ENCODE results near the gene HAVCR2.

The HAVCR2 gene

DNA sequence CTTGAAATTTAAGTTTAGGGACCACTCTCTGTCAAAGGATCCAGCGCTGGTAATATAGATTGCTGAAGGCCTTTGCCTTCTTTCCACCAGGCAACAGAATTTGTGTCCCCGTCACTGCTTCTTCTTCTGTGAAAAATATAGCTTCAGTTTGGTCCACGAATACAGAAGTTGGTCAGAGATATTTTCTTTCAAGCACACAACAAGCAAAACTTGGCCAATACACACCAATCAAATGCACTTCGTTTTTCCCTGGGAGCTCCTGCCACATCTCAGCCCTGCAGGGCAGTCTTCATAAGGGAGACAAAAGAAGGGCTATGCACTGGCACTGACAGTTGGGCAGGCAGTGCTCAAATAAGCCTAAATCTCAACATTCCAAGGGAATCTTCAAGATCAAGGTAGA lies 22.9 kb downstream of the HAVCR2 start:
- no peaks in the 10 kb centered on the region for H3K27me3 ChIP-seq (ENCODE audit: control insufficient read depth, low read length)
- H3K9me2 ChIP-seq (replicated peaks; ENCODE audit: control insufficient read depth, low read length), result no peaks in the 10 kb centered on the region
- peaks cover 7% of the 10 kb centered on the region; the same call in 1 of the 2 replicates for H3K4me1 ChIP-seq (ENCODE audit: control insufficient read depth, low read length)
- no peaks in the 10 kb centered on the region for H4K20me1 ChIP-seq (ENCODE audit: control insufficient read depth, insufficient read depth, low read depth, low read length)
- no peaks in the 10 kb centered on the region for H3K79me2 ChIP-seq (ENCODE audit: control insufficient read depth, low read length)
- H3F3A ChIP-seq (ENCODE audit: control insufficient read depth, insufficient read depth), result no peaks in the 10 kb centered on the region
- no peak overlapping the region for H3K4me3 ChIP-seq (ENCODE audit: low read length)
- H3K4me2 ChIP-seq (ENCODE audit: low read length), result no peak overlapping the region
- no peaks in the 10 kb centered on the region for H3K9me3 ChIP-seq (ENCODE audit: control insufficient read depth, insufficient read depth, low read length)
- H3K36me3 ChIP-seq (ENCODE audit: control insufficient read depth, low read length), result no peaks in the 10 kb centered on the region
- TF ChIP-seq EZH2phosphoT487 (IDR thresholded peaks at IDR 0.05; ENCODE audit: borderline replicate concordance, low read length), result no peak
- TF ChIP-seq, protein P1, sequence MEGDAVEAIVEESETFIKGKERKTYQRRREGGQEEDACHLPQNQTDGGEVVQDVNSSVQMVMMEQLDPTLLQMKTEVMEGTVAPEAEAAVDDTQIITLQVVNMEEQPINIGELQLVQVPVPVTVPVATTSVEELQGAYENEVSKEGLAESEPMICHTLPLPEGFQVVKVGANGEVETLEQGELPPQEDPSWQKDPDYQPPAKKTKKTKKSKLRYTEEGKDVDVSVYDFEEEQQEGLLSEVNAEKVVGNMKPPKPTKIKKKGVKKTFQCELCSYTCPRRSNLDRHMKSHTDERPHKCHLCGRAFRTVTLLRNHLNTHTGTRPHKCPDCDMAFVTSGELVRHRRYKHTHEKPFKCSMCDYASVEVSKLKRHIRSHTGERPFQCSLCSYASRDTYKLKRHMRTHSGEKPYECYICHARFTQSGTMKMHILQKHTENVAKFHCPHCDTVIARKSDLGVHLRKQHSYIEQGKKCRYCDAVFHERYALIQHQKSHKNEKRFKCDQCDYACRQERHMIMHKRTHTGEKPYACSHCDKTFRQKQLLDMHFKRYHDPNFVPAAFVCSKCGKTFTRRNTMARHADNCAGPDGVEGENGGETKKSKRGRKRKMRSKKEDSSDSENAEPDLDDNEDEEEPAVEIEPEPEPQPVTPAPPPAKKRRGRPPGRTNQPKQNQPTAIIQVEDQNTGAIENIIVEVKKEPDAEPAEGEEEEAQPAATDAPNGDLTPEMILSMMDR (IDR thresholded peaks at IDR 0.05; ENCODE audit: low read depth, low read length, poor library complexity, severe bottlenecking), result no peak
- no peak overlapping the region for H3K27ac ChIP-seq (ENCODE audit: low read depth, low read length)

GRCh38 chr5:157080286-157080685 lies 28.6 kb downstream of the HAVCR2 start:
- Histone ChIP-seq H3F3A (ENCODE audit: control insufficient read depth, insufficient read depth) (no peaks in the 10 kb centered on the region), H3K9me2 (replicated peaks; ENCODE audit: control insufficient read depth, low read length) (no peaks in the 10 kb centered on the region), H3K27me3 (ENCODE audit: control insufficient read depth, low read length) (no peaks in the 10 kb centered on the region), H3K4me2 (ENCODE audit: low read length) (no peak overlapping the region), H3K79me2 (ENCODE audit: control insufficient read depth, low read length) (no peaks in the 10 kb centered on the region), H4K20me1 (ENCODE audit: control insufficient read depth, insufficient read depth, low read depth, low read length) (no peaks in the 10 kb centered on the region), H3K4me3 (ENCODE audit: low read length) (no peak overlapping the region), H3K9me3 (ENCODE audit: control insufficient read depth, insufficient read depth, low read length) (no peaks in the 10 kb centered on the region), H3K4me1 (ENCODE audit: control insufficient read depth, low read length) (peaks cover 12% of the 10 kb centered on the region), H3K36me3 (ENCODE audit: control insufficient read depth, low read length) (no peaks in the 10 kb centered on the region), H3K27ac (ENCODE audit: low read depth, low read length) (no peak overlapping the region)
- TF ChIP-seq, protein P1 (IDR thresholded peaks at IDR 0.05; ENCODE audit: low read depth, low read length, poor library complexity, severe bottlenecking), result no peak
- no peak for TF ChIP-seq EZH2phosphoT487 (IDR thresholded peaks at IDR 0.05; ENCODE audit: borderline replicate concordance, low read length)

GRCh38 chr5:157076558-157076957 lies 32.3 kb downstream of the HAVCR2 start:
- Histone ChIP-seq H3K79me2 (ENCODE audit: control insufficient read depth, low read length) (no peaks in the 10 kb centered on the region), H3F3A (ENCODE audit: control insufficient read depth, insufficient read depth) (no peaks in the 10 kb centered on the region), H3K4me1 (ENCODE audit: control insufficient read depth, low read length) (peaks cover 12% of the 10 kb centered on the region), H3K27me3 (ENCODE audit: control insufficient read depth, low read length) (no peaks in the 10 kb centered on the region; the same call in 1 of the 2 replicates), H3K27ac (ENCODE audit: low read depth, low read length) (no peak overlapping the region), H3K4me2 (ENCODE audit: low read length) (no peak overlapping the region), H3K9me2 (replicated peaks; ENCODE audit: control insufficient read depth, low read length) (no peaks in the 10 kb centered on the region), H3K9me3 (ENCODE audit: control insufficient read depth, insufficient read depth, low read length) (no peaks in the 10 kb centered on the region), H3K4me3 (ENCODE audit: low read length) (no peak overlapping the region), H4K20me1 (ENCODE audit: control insufficient read depth, insufficient read depth, low read depth, low read length) (no peaks in the 10 kb centered on the region), H3K36me3 (ENCODE audit: control insufficient read depth, low read length) (no peaks in the 10 kb centered on the region)
- TF ChIP-seq EZH2phosphoT487 (IDR thresholded peaks at IDR 0.05; ENCODE audit: borderline replicate concordance, low read length), result no peak
- TF ChIP-seq, protein P1 (IDR thresholded peaks at IDR 0.05; ENCODE audit: low read depth, low read length, poor library complexity, severe bottlenecking), result no peak

Measured in DOHH2 (cell line).